Muscle of arm (tissue), 12 donors: ENCODE results near the gene SH2B3. TPM values are rescaled to one million over a fixed set of nuclear protein-coding genes. Genes with fewer than 3 reads are reported as not detected.

Source experiments
- DNase-seq: peaks from one replicate; pipeline ENCODE4 v3.0.0-alpha.2; 2013
- polyA plus RNA-seq, 12 donors: library from polyadenylated mRNA; unstranded; fragments of 120-200 nt; gene quantifications; one replicate each; pipeline ENCODE4 v1.2.1, GENCODE V29; 2013; ENCODE audit not compliant: insufficient read length in 12 of 12

The SH2B3 gene
- polyA plus RNA-seq, 12 donors, result 13.5 to 20.7 (median 15.7) TPM; not detected in 1

DNA sequence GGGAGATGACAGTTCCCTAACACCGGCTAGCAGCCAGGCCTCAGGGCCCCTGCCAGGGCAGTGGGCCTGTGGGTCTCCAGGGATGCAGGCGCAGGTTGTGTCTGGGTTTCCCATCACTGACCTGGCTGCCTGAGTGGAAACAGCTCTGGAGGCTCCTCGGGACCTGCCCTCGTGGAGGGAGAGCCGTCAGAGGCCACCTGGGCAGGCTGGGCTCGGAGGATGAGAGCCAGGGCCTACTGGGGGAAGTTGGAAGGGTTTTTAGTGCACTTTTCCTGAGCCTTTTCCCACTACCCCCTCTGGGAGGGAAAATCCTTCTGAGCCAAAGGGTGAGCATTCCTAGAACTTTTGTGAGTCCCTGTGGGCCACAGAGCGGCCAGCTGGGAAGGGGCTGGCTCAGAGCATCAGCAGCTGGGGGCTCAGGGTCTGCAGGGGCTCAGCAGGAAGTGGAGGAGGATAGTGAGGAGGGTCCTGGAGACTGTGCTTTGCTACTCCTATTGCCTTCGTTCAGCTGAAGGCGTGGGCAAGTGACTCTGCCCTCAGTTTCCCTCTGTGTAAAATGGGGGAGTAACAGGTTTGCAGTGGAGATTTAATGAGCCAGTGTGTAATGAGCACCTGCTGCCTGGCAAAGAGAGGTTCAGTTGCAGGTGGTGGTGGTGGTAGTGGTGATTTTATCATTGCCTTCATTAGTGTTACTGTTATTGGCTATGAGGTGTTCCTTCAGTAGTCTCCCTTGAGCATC lies 1.8 kb downstream of the SH2B3 start:
- no peak for DNase-seq

DNA sequence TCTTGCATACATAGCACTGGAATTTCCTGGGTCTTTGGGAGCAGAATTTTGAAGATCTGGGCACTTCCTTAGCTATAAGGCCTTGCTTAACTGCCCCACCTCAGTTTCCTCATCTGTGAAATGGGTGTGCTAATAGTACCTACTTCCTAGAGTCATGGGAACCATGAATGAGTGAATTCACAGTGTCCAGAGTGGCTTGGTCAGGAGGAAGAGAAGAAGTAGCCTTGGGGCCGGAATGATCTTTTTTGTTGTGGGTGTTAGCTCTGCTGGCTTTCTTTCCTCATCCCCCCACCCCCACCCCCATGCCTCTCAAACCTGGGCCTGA lies 2.4 kb downstream of the SH2B3 start:
- DNase-seq, result no peak

DNA sequence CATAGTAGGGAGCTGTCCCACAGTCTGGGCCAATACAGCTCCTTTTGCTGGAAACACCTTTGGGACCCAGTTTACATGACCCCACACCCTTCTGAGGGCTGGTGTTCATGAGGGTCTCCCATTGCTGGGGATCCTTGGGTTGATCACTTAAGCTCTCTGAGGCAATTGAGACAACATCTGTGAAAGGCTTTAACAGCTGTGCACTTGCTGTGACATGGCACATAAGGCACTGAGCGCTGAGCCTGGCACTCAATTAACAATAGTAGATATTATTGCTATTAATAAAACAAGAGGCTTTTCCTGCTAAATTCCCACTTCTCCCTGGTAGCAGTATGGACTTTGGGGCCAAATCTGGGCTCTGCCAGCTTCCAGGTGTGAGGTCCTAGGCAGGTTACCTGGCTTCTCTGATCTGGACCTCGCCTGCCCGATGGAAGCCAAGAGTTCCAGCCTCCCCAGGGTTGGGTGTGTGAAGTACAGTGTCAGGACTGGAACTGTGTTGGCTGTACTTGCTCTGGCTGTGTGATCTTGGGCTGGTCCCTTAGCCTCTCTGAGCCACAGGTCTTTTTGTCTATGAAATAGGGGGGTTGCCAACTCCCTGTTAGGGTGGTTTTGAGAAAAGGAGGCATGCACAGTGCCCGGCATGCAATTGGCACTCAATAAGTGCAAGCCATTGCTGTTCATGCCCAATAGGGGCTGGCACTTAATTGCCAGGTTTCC lies 3.1 kb downstream of the SH2B3 start:
- no peak for DNase-seq

DNA sequence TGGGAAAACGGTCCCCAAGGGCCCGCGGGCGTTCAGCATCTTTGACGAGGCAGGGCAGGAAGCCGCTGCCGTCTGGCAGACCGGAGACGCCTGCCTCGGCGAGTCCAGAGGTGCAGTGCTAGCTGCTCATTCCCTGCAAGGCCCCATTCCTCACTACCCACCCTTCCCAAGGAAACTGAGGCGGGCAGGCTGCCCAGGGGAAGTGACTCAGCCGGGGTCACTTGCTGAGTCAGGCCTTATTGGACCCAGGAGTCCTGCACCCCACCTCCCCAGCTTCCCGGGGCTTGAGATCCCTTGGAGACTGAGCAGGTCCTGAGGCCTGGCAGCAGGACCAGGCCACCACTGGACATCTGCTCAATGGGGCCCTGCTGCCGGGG lies 3.7 kb downstream of the SH2B3 start:
- no peak for DNase-seq

DNA sequence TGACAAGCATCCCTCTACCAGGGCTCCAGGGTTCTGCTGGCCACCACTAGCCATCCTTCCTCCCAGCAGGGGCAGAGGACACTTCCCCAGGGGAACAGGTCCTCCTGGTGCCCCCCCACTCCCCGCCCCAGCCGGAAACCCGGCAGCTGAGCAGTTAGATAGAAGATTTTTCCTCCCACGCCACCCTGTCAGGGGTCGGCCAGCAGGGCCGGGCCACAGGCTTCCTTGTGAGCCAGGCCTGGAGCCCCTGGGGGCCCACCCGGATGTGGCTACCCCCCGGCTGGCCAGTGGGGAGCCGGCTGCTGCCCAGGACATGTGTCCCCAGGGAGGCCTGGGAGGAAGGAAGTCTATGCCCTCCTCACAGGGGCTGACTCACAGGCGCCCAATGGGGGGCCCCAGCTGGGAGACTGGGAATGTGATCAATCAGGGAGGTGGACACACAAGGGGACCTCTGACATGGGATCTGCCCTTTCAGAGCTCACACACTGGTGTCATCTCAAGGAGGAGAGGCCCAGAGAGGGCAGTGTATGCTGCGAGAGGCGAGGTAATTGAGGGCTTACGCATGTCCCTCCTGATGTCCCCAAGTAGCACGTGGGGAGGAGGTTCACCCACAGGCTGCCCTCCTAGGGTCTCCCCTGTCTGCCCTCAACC lies 4.2 kb downstream of the SH2B3 start:
- no peak for DNase-seq

DNA sequence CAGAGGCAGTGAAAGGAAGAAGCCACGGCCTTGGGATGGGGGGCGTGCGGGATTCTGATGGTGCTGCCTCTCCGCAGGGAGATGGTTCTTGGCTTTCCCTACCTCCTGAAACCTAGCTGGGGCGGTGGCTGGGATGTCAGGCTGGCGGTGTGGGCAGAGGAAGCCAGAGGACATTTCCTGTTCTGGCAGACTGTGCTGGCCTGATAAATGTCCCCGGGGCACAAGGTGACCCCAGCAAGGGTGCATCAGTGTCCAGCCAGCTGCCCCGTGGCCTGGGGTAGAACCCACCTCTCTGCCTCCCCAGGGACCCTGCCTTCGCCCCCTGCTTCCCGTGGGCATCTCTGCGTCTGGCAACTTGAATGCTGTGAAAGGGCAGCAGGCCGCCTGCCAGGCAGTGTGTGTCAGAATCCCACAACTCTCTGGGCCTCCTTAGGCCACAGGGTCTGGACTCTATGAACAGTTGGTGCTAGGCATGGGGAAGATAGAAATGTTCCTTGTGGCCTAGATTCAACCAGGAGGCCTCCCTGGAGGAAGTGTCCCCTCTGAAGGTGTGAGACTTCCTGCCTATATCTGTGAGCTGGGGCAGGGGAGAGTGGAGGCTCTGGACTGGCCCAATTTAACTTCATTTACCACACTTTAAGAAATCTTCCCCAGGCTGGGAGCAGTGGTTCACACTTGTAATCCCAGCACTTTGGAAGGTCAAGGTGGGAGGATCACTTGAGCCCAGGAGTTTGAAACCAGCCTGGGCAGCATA lies 4.9 kb downstream of the SH2B3 start:
- no peak for DNase-seq

DNA sequence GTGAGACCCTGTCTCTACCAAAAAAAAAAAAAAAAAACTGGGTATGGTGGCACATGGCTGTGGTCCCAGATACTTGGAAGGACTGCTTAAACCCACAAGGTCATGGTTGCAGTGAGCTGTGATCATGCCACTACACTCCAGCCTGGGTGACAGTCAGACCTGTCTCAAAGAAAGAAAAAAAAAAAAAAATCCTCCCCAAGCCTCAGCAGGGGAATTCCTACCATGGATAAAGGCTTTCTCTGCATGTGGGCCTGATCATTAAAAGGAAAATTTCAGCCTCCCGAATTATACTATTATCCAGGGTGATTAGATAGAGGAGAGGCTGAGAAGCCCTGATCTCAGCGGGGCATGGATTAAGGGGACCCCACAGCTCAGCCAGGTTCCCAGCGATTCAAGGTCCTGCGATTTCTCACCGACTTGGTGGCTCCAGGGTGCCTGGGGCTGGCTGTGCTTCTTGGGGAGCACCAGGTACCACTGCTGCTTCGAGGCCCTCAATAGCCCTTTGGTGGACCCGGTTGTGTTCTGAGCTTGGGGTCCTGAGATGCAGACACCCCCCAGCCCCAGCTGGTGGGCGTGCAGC lies 5.6 kb downstream of the SH2B3 start:
- DNase-seq, result no peak

DNA sequence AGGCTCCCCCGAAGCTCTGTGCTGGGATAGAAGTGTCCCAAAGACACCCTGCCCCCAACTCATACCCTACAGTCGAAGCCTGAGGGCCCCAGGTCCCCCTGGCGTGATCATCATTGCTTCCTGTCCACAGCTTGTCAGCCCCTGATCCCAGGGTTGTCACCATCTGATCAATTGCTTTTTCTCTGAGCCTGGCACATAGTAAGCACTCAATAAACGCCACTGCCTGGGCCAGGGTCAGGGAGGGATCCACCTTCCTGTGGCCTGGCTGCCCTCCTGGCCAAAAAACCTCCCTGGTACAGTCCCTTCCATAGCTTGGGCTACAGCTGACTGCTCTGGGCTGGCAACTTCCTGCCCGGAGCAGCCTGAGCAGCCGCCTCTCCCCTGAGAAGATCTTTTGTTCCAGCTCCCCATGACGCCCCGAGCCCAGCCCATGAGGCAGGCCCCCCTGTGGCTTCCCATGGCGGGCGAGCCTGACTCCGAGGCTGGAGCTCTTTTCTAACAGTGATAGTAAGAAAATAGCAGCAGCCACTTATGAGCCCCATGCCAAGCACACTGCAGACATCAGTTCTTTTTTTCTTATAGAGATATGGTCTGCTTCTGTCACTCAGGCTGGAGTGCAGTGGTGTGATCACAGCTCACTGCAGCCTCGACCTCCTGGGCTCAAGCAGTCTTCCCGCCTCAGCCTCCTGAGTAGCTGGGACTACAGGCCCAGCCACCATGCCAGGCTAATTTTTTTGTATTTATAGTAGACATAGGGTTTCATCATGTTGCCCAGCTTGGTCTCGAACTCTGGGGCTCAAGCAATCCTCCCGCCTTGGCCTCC lies 6.5 kb downstream of the SH2B3 start:
- no peak for DNase-seq

DNA sequence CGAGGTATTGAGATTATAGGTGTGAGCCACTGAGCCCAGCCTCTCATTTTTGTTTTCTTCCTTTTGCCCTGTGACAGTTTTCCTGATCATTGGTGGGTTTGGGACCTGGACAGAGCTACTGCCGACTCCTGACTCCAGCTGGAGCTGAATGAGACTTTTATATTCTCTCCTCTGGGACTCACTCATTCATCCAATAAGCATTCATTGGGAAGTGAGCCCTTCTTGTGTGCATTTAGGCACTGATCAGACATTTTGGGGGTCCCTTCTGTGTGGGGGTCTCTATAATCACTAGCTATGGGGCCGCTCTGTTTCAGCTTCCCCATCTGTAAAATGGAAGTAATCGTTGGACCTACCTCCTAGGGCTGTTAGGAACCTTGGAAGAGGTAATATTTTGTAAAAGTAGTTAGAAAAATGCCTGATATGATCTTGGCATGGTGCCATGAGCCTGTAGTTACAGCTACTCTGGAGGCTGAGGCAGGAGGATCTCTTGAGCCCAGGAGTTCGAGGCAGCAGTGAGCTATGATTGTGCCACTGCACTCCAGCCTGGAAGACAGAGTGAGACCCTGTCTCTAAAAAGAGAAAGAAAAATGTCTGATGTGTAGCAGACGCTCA lies 7.2 kb downstream of the SH2B3 start:
- DNase-seq, result no peak

DNA sequence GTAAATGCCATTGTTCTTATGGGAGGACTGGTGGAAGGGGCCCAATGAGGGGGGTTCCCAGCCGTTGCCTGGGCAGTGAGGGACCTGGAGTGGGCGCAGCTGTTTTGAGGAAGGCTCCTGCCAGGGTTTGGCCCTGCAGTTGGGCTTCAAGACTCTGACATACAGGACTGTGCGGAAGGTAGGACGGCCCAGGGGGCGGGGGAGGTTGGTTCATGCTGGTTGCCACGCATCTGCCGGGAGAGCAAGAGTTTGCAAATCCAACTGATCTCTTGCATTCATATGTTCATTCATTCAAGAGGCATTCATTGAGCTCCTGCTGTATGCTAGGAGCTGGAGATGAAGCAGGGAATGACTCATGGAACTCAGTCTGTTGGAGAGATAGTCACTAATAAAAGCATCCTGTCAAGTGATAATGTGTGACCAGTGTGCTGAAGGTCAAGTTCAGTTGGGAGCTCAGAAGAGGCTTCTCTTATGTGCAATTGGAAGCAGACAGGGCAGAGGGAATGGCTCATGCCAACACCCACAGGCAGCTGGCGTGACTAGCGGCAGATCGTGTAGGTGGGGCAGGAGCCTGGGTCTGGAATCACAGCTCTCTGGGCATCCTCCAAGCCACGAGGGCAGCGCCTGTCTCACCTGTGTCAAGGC lies 7.8 kb downstream of the SH2B3 start:
- no peak for DNase-seq

DNA sequence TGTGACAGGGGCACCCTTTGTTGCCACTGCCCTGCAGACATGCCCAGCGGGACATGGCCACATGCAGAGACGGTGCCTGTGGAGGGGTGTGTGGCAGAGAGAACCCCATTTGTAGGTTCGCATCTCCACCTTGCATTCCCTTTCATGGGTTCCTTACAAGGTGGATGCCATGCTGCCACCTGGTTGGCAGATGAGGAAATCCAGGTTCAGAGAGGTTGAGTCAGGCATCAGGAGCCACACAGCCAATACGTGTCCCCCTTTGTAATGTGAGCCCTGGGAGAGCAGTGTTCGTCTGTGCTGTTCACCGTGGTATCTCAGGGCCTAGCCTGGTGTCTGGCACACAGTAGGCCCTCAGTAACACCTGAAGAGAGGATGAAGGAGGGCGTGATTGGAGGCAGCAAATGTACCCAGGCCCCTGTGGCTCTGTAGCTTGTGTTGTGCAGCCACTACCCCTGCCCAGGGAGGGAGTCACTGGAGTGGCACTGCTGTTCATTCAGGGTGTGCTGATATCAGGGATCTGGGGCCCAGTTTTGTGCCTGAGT lies 9.1 kb downstream of the SH2B3 start:
- no peak for DNase-seq

DNA sequence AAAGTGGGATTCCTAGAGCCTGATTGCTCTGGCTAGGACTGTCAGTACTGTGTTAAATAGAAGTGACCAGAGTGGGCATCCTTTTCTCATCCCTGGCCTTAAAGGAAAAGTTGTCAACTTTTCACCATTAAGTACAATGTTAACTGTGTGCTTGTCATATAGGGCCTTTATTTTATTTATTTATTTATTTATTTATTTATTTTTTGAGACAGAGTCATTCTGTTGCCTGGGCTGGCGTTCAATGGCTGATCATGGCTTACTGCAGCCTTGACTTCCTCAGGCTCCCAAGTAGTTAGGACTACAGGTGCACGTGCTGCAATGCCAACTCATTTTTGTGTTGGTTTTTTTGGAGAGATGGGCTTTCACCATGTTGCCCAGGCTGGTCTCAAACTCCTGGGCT lies 11.6 kb downstream of the SH2B3 start:
- no peak for DNase-seq

DNA sequence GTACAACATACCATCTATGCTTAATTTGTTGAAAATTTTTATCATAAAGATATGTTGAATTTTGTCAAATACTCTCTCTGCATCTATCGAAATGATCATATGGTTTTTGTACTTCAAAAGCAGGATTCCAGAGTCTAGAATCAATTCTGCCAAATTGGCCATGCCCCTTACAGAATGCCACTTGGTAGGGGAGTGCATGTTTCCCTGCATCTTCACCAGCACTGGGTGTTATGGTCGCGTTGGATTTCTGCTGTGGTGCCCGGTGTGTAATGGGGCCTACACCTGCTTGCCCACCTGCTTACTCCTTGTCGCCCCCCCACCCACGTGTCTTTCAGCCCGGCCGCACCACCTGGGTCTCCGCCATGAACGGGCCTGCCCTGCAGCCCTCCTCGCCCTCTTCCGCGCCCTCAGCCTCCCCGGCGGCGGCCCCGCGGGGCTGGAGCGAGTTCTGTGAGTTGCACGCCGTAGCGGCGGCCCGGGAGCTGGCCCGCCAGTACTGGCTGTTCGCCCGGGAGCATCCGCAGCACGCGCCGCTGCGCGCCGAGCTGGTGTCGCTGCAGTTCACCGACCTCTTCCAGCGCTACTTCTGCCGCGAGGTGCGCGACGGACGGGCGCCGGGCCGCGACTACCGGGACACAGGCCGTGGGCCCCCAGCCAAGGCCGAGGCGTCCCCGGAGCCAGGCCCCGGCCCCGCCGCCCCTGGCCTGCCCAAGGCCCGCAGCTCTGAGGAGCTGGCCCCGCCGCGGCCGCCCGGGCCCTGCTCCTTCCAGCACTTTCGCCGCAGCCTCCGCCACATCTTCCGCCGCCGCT lies 12.3 kb downstream of the SH2B3 start:
- DNase-seq, result no peak

DNA sequence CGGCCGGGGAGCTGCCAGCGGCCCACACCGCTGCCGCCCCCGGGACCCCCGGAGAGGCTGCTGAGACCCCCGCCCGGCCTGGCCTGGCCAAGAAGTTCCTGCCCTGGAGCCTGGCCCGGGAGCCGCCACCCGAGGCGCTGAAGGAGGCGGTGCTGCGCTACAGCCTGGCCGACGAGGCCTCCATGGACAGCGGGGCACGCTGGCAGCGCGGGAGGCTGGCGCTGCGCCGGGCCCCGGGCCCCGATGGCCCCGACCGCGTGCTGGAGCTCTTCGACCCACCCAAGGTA lies 12.8 kb downstream of the SH2B3 start:
- DNase-seq, result no peak

DNA sequence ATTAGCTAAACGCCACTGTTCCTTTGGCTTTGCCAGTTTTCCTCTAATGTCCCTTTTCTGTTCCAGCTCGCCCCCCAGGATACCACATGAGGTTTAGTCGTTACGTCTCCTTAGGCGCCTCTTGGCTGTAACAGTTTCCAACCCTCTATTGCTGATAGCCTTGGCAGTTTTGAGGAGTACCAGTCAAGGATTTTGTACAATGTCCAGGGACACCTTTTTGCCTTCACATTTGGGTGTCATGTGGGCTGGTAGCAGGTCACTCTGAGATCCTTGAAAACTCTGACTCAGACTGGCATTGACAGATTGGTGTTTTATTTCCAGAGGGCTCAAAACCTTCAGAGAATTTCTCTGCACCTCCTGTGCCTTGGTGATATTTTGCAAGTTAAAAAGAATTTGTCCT lies 14.1 kb downstream of the SH2B3 start:
- no peak for DNase-seq

DNA sequence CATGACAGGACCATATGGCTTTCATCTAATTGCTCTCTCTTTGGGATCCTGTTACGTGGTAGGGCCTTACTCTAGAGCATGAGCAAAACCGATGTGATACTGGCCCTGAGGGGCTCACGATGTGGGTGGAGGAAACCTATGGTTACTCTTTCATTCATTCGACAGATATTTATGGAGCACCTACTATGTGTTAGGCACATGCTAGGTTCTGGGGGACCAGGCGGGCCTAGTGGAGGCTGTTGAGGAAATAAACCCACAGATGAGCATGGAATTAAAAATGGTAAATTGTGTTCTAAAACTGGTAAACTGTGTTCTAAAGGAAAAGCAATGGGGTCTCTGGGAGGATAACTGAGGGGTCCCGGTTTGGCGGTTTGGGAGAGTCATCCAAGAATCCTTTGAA lies 14.8 kb downstream of the SH2B3 start:
- DNase-seq, result no peak

DNA sequence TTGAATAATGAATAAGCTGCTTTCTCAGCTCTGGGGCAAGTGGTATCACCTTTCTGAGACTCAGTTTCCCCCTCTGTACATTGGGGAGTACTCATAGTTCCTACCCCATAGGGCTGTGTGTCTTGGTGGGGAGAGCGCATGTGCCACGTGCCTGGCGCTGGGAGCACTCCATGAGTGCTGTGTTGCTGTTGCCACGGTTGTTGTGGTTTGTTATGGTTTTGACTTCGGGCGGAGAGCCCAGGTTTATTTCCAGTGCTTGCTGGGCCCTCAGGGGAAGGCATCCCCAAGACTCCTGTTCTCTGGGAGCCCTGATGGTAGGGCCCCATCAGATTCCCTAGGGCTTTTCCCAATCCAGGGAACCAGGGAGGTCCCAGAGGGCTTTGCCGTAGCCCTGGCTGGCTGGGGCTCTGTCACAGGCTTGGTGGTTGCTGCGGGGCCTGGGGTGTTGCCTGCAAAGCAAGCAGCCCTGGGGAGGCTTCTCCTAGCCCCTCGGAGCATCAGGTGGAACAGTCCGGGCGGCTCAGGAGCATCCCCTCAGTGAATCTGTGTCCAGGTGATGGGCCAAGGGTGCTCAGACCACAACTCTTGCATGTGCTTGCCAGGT lies 18.6 kb downstream of the SH2B3 start:
- DNase-seq, result no peak

DNA sequence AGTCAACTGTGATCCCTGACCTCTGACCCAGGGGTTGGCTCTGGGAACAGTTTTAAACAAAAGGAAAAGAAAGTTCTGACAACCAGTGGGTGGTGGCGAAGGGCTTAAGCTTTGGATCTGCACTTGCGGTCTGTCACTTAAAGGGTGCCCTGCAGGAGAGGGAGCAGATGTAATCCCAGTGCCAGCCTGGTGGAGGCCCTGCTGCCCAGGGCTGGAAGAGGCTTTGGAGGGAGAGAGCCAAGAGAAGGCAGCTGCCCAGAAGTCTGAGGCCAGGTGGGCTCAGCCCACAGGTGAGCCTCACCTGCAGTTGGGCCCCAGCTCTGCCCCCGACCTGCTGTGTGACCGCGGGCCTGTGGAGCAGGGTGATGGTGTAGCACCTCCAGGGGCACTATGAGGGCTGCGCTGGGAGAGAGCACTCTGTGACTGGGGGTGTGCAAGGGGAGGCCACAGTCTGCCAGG lies 19.1 kb downstream of the SH2B3 start:
- DNase-seq, result no peak

DNA sequence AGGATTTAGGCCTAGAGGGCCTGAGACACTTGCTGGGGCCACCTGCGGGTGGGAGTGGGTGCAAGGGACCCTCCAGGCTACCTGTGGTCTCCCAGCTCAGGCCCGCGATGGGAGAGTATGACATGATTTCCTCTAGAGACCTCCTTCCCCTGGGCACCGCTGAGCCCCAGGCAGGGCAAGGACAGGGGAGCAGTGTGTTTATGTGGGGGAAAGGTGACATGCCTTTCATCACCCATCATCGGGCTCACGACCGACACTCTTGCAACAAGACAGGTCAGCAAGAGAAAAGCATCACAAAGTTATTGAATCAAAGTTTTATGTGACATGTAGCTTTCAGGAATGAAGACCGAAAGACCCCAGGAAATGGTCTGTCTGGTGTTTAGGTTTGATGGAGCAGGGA lies 19.9 kb downstream of the SH2B3 start:
- DNase-seq, result no peak
